ENCODE measurements around the gene MAP3K2.

GRCh38 chr2:127413200-127413599 is 25.4 kb upstream of the MAP3K2 start:
- TF ChIP-seq CTCF (IDR thresholded peaks at IDR 0.05) (no peak), POLR2A (IDR thresholded peaks at IDR 0.05) (no peak)

Measured in prostate gland (tissue), 2 donors.